A673 (cell line): ENCODE data around the gene ARSI. TPM values are rescaled to one million over a fixed set of nuclear protein-coding genes. Genes with fewer than 3 reads are reported as not detected.

Source experiments
- BruUV-seq: library from RNA; stranded (reverse); fragments of 400-500 nt; replicated peaks from 2 replicates; lab custom pipeline; 2021; lab: Mats Ljungman, UMichigan
- CTCF ChIA-PET: fragments of 300-600 bp; sonication (Branson Sonifier 250); formaldehyde crosslinking; loops from one replicate; lab custom pipeline; 2022; ENCODE audit warnings: antibody characterized with exemption; lab: Charles Lee
- POLR2A ChIA-PET: fragments of 300-600 bp; sonication (Branson Sonifier 250); formaldehyde crosslinking; loops from one replicate; lab custom pipeline; 2022; ENCODE audit warnings: antibody characterized with exemption; ENCODE audit not compliant: low non-redundant PET; lab: Charles Lee
- DNase-seq: peaks from one replicate; pipeline ENCODE4 v3.0.0-alpha.2; 2015; ENCODE audit warnings: low spot score
- H3K27ac ChIP-seq: fragments of 200-600 bp; sonication (generic); 2 replicates; pipeline ENCODE4 v1.5.1; 2016; ENCODE audit warnings: mixed run types, low read depth, mild to moderate bottlenecking, mixed read lengths, antibody characterized with exemption, low read length; ENCODE audit not compliant: poor library complexity, severe bottlenecking
- H3K27me3 ChIP-seq: fragments of 200-600 bp; sonication (generic); replicated peaks from 2 replicates; pipeline ENCODE4 v1.6.1; 2017; ENCODE audit warnings: mixed run types, low read depth, mild to moderate bottlenecking, mixed read lengths, antibody characterized with exemption, low read length; ENCODE audit not compliant: insufficient read depth, poor library complexity
- H3K36me3 ChIP-seq: fragments of 200-600 bp; sonication (generic); 2 replicates; pipeline ENCODE4 v1.6.1; 2016; ENCODE audit warnings: mixed run types, mild to moderate bottlenecking, mixed read lengths, antibody characterized with exemption, low read length; ENCODE audit not compliant: insufficient read depth, poor library complexity, severe bottlenecking
- H3K4me1 ChIP-seq: fragments of 200-600 bp; sonication (generic); 2 replicates; pipeline ENCODE4 v1.6.1; 2017; ENCODE audit warnings: mixed run types, mild to moderate bottlenecking, mixed read lengths, antibody characterized with exemption, low read length; ENCODE audit not compliant: insufficient read depth, poor library complexity, severe bottlenecking
- H3K4me3 ChIP-seq: fragments of 200-600 bp; sonication (generic); 2 replicates; pipeline ENCODE4 v1.5.1; 2016; ENCODE audit warnings: low read depth, mixed run types, mild to moderate bottlenecking, mixed read lengths, low read length; ENCODE audit not compliant: poor library complexity, severe bottlenecking
- H3K9me3 ChIP-seq: fragments of 200-600 bp; sonication (generic); 2 replicates; pipeline ENCODE4 v1.6.1; 2016; ENCODE audit warnings: mixed run types, low read depth, mild to moderate bottlenecking, mixed read lengths, antibody characterized with exemption, low read length; ENCODE audit not compliant: poor library complexity, severe bottlenecking
- EZH2 ChIP-seq: fragments of 200-600 bp; sonication (generic); IDR thresholded peaks from 2 replicates; pipeline ENCODE4 v1.6.1; 2017; ENCODE audit warnings: borderline replicate concordance, low read depth, mild to moderate bottlenecking, mixed read lengths, antibody characterized with exemption, low read length; ENCODE audit not compliant: poor library complexity, severe bottlenecking
- intact Hi-C: fragments of 100-400 bp; cut with micrococcal nuclease; formaldehyde crosslinking; loops from one replicate; pipeline ENCODE4 v1.10.0; 2022; ENCODE audit not compliant: unreplicated experiment
- total RNA-seq: library from RNA; stranded (reverse); gene quantifications from 2 replicates; pipeline ENCODE4 v1.2.3, GENCODE V29; 2021
- TF ChIP-seq, protein P1 (sequence below): fragments of 300-800, 200-600 bp; sonication (generic); conservative IDR thresholded peaks from 2 replicates; pipeline ENCODE4 v1.5.1; 2017; ENCODE audit warnings: low read depth, mild to moderate bottlenecking, antibody characterized with exemption, low read length, moderate library complexity, mixed read lengths

Gene ARSI
- total RNA-seq, 1 experiment from 2014 or later: 0.30 TPM

DNA sequence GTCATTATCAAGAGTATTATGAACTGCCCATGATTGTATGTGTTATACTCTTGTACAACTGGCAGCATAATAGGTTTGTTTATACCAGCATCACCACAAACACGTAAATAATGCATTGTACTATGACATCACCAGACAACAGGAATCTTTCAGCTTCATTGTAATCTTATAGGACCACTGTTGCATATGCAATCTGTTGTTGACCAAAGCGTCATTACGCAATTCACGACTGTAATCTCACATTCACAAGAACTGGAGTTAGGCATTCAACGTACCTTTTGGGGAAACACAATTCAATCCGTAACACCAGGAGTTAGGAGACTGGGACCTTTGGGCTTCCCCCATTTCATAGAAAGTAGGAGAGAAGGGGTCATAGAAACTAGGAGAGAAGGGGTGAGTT is 20.4 kb upstream of the ARSI start:
- Histone ChIP-seq H3K9me3 (no peaks in the 10 kb centered on the region), H3K27me3 (no peaks in the 10 kb centered on the region), H3K36me3 (no peaks in the 10 kb centered on the region), H3K27ac (no peak overlapping the region), H3K4me3 (no peak overlapping the region), H3K4me1 (no peaks in the 10 kb centered on the region)
- no peak for DNase-seq
- ChIA-PET POLR2A (no interaction called here), CTCF (no interaction called here)
- no TSS peak for BruUV-seq
- TF ChIP-seq EZH2: no peak
- TF ChIP-seq, protein P1, sequence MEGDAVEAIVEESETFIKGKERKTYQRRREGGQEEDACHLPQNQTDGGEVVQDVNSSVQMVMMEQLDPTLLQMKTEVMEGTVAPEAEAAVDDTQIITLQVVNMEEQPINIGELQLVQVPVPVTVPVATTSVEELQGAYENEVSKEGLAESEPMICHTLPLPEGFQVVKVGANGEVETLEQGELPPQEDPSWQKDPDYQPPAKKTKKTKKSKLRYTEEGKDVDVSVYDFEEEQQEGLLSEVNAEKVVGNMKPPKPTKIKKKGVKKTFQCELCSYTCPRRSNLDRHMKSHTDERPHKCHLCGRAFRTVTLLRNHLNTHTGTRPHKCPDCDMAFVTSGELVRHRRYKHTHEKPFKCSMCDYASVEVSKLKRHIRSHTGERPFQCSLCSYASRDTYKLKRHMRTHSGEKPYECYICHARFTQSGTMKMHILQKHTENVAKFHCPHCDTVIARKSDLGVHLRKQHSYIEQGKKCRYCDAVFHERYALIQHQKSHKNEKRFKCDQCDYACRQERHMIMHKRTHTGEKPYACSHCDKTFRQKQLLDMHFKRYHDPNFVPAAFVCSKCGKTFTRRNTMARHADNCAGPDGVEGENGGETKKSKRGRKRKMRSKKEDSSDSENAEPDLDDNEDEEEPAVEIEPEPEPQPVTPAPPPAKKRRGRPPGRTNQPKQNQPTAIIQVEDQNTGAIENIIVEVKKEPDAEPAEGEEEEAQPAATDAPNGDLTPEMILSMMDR: no peak
- intact Hi-C loops: no loop called here

DNA sequence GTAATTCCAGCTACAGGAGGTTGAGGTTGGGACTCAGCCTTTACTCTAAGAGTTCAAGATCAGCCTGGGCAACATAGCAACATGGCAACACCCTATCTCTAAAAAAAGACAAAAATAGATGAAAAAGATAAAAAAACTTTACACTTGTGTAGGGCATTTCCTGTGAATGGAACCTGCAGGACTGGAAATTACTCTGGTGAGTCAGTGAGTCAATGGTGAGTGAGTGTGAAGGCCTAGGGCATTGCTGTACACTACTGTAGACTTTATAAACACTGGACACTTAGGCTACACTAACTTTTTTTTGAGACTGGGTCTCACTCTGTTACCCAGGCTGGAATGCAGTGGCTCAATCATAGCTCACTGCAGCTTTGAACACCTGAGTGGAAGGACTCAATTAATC is 19.5 kb upstream of the ARSI start:
- Histone ChIP-seq H3K36me3 (no peaks in the 10 kb centered on the region), H3K9me3 (no peaks in the 10 kb centered on the region), H3K27me3 (no peaks in the 10 kb centered on the region), H3K27ac (no peak overlapping the region), H3K4me3 (no peak overlapping the region), H3K4me1 (no peaks in the 10 kb centered on the region)
- CTCF ChIA-PET: no interaction called here
- intact Hi-C loops: no loop called here
- TF ChIP-seq, protein P1: no peak
- no peak for TF ChIP-seq EZH2
- no peak for DNase-seq
- POLR2A ChIA-PET: no interaction called here
- no TSS peak for BruUV-seq

DNA sequence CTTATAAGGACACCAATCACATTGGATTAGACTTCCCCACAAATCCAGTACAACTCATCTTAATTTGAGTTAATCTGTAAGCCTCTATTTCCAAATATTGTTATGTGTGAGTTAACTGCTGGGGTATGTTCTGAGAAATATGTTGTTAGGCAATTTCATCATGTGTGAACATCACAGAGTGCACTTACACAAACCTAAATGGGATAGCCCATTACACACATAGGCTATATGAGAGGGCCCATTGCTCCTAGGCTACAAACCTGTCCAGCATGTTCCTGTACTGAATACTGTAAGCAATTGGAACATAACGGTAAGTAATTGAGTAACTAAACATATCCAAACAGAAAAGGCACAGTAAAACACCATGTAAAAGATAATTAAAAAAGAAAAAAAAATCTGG is 19.1 kb upstream of the ARSI start:
- intact Hi-C loops: no loop called here
- ChIA-PET POLR2A (no interaction called here), CTCF (no interaction called here)
- no peak overlapping the region for H3K4me3 ChIP-seq
- no peaks in the 10 kb centered on the region for H3K27me3 ChIP-seq
- TF ChIP-seq, protein P1: no peak
- no TSS peak for BruUV-seq
- DNase-seq: no peak
- H3K9me3 ChIP-seq: no peaks in the 10 kb centered on the region
- H3K36me3 ChIP-seq: no peaks in the 10 kb centered on the region
- no peaks in the 10 kb centered on the region for H3K4me1 ChIP-seq
- no peak overlapping the region for H3K27ac ChIP-seq
